Esophagus (tissue), 2 donors: ENCODE measurements around the gene TP53BP1. TPM values are rescaled to one million over a fixed set of nuclear protein-coding genes. Genes with fewer than 3 reads are reported as not detected.

ENCODE experiments used
- H3K27ac ChIP-seq, 2 donors: one replicate each; pipeline ENCODE4 v1.5.1; 2013; ENCODE audit warnings: low read depth in 2 of 2, mild to moderate bottlenecking in 2 of 2, inconsistent platforms in 1 of 2, low read length in 1 of 2, moderate library complexity in 1 of 2
- H3K27me3 ChIP-seq, 2 donors: one replicate each; pipeline ENCODE4 v1.6.1; 2013; ENCODE audit warnings: low read length in 2 of 2, control low read depth in 1 of 2, mild to moderate bottlenecking in 1 of 2; ENCODE audit not compliant: insufficient read depth in 2 of 2, control insufficient read depth in 1 of 2
- H3K36me3 ChIP-seq, 2 donors: one replicate each; pipeline ENCODE4 v1.6.1; 2013; ENCODE audit warnings: low read length in 1 of 2; ENCODE audit not compliant: control insufficient read depth in 2 of 2, insufficient read depth in 2 of 2
- H3K4me1 ChIP-seq, 2 donors: one replicate each; pipeline ENCODE4 v1.6.1; 2013; ENCODE audit warnings: low read length in 1 of 2; ENCODE audit not compliant: control insufficient read depth in 2 of 2, insufficient read depth in 2 of 2
- H3K4me3 ChIP-seq, 2 donors: one replicate each; pipeline ENCODE4 v1.5.1; 2013; ENCODE audit warnings: low read length in 2 of 2, mild to moderate bottlenecking in 2 of 2, low read depth in 1 of 2, moderate library complexity in 1 of 2
- H3K9me3 ChIP-seq, 2 donors: one replicate each; pipeline ENCODE4 v1.6.1; 2013; ENCODE audit warnings: mild to moderate bottlenecking in 2 of 2, low read depth in 1 of 2, low read length in 1 of 2, moderate library complexity in 1 of 2; ENCODE audit not compliant: control insufficient read depth in 2 of 2, insufficient read depth in 1 of 2
- WGBS, 2 donors: extraction: QIAGEN DNeasy Blood & Tissue Kit; methylation state at CpG; one replicate each; pipeline ENCODE4 v1.1.7; 2013; 5-methylcytosine and 5-hydroxymethylcytosine counted together
- polyA plus RNA-seq, 2 donors: library from polyadenylated mRNA; stranded (reverse); fragments of 200-250 nt; gene quantifications; one replicate each; pipeline ENCODE4 v1.2.3, GENCODE V29; 2013
- donor health status: healthy with polysubstance abuse.
- donor health status: Bipolar disorder and iron deficiency.

Gene TP53BP1
- polyA plus RNA-seq, 2 donors = 6.9 to 7.8 TPM

DNA sequence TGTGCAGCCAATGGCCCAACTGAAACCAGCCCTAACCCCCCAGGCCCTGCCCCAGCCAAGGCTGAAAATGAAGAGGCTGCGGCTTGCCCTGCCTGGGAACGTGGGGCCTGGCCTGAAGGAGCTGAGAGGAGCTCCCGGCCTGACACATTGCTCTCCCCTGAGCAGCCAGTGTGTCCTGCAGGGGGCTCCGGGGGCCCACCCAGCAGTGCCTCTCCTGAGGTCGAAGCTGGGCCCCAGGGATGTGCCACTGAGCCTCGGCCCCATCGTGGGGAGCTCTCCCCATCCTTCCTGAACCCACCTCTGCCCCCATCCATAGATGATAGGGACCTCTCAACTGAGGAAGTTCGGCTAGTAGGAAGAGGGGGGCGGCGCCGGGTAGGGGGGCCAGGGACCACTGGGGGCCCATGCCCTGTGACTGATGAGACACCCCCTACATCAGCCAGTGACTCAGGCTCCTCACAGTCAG, 35.6 kb upstream of the TP53BP1 start:
- Histone ChIP-seq H3K4me1 (no peaks in the 10 kb centered on the region), H3K27ac (no peak overlapping the region), H3K27me3 (no peaks in the 10 kb centered on the region), H3K36me3 (no peaks in the 10 kb centered on the region), H3K9me3 (no peaks in the 10 kb centered on the region), H3K4me3 (no peak overlapping the region)
- WGBS, 2 donors = 79 to 86% methylated on average over 11 of the region's 11 CpGs

- 83 to 89% methylated on average over 12 of the region's 12 CpGs for WGBS, 2 donors
- Histone ChIP-seq H3K4me1 (no peaks in the 10 kb centered on the region), H3K27ac (no peak overlapping the region), H3K9me3 (no peaks in the 10 kb centered on the region), H3K4me3 (no peak overlapping the region), H3K27me3 (no peaks in the 10 kb centered on the region), H3K36me3 (peaks cover 0 to 4% of the 10 kb centered on the region in 2 donors)
Measured at GRCh38 chr15:43527802-43528541, 35.0 kb upstream of the TP53BP1 start.

DNA sequence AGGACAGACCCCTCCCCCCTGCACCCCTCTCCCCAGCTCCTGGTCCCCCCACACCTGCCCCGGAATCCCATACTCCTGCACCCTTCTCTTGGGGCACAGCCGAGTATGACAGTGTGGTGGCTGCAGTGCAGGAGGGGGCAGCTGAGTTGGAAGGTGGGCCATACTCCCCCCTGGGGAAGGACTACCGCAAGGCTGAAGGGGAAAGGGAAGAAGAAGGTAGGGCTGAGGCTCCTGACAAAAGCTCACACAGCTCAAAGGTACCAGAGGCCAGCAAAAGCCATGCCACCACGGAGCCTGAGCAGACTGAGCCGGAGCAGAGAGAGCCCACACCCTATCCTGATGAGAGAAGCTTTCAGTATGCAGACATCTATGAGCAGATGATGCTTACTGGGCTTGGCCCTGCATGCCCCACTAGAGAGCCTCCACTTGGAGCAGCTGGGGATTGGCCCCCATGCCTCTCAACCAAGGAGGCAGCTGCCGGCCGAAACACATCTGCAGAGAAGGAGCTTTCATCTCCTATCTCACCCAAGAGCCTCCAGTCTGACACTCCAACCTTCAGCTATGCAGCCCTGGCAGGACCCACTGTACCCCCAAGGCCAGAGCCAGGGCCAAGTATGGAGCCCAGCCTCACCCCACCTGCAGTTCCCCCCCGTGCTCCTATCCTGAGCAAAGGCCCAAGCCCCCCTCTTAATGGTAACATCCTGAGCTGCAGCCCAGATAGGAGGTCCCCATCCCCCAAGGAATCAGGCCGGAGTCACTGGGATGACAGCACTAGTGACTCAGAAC, 34.3 kb upstream of the TP53BP1 start:
- WGBS, 2 donors = 83 to 85% methylated on average over 9 of the region's 9 CpGs
- Histone ChIP-seq H3K36me3 (peaks cover under 1 to 4% of the 10 kb centered on the region in 2 donors), H3K27me3 (no peaks in the 10 kb centered on the region), H3K27ac (no peak overlapping the region), H3K4me3 (no peak overlapping the region), H3K4me1 (no peaks in the 10 kb centered on the region), H3K9me3 (no peaks in the 10 kb centered on the region)

DNA sequence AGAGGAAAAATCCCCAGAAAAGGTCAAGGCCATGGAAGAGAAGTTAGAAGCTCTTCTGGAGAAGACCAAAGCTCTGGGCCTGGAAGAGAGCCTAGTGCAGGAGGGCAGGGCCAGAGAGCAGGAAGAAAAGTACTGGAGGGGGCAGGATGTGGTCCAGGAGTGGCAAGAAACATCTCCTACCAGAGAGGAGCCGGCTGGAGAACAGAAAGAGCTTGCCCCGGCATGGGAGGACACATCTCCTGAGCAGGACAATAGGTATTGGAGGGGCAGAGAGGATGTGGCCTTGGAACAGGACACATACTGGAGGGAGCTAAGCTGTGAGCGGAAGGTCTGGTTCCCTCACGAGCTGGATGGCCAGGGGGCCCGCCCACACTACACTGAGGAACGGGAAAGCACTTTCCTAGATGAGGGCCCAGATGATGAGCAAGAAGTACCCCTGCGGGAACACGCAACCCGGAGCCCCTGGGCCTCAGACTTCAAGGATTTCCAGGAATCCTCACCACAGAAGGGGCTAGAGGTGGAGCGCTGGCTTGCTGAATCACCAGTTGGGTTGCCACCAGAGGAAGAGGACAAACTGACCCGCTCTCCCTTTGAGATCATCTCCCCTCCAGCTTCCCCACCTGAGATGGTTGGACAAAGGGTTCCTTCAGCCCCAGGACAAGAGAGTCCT, 33.4 kb upstream of the TP53BP1 start:
- peaks cover 4 to 5% of the 10 kb centered on the region in 2 donors for H3K36me3 ChIP-seq
- H3K4me3 ChIP-seq = no peak overlapping the region
- no peaks in the 10 kb centered on the region for H3K9me3 ChIP-seq
- no peak overlapping the region for H3K27ac ChIP-seq
- H3K4me1 ChIP-seq = no peaks in the 10 kb centered on the region
- WGBS, 2 donors = 83 to 84% methylated on average over 11 of the region's 11 CpGs
- H3K27me3 ChIP-seq = no peaks in the 10 kb centered on the region

DNA sequence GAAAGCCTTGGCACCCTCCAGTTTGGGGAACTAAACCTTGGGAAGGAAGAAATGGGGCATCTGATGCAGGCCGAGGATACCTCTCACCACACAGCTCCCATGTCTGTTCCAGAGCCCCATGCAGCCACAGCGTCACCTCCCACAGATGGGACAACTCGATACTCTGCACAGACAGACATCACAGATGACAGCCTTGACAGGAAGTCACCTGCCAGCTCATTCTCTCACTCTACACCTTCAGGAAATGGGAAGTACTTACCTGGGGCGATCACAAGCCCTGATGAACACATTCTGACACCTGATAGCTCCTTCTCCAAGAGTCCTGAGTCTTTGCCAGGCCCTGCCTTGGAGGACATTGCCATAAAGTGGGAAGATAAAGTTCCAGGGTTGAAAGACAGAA, 32.2 kb upstream of the TP53BP1 start:
- WGBS, 2 donors = 76 to 81% methylated on average over 4 of the region's 4 CpGs
- no peaks in the 10 kb centered on the region for H3K27me3 ChIP-seq
- no peak overlapping the region for H3K4me3 ChIP-seq
- H3K4me1 ChIP-seq = no peaks in the 10 kb centered on the region
- H3K9me3 ChIP-seq = no peaks in the 10 kb centered on the region
- no peak overlapping the region for H3K27ac ChIP-seq
- H3K36me3 ChIP-seq = peaks cover 4 to 5% of the 10 kb centered on the region in 2 donors

- WGBS, 2 donors = 90% methylated on average over 4 of the region's 4 CpGs
- no peaks in the 10 kb centered on the region for H3K4me1 ChIP-seq
- no peaks in the 10 kb centered on the region for H3K27me3 ChIP-seq
- no peak overlapping the region for H3K27ac ChIP-seq
- H3K4me3 ChIP-seq = no peak overlapping the region
- H3K36me3 ChIP-seq = peaks cover 4 to 5% of the 10 kb centered on the region in 2 donors
- H3K9me3 ChIP-seq = no peaks in the 10 kb centered on the region
Measured at GRCh38 chr15:43524254-43524845, 31.4 kb upstream of the TP53BP1 start.

DNA sequence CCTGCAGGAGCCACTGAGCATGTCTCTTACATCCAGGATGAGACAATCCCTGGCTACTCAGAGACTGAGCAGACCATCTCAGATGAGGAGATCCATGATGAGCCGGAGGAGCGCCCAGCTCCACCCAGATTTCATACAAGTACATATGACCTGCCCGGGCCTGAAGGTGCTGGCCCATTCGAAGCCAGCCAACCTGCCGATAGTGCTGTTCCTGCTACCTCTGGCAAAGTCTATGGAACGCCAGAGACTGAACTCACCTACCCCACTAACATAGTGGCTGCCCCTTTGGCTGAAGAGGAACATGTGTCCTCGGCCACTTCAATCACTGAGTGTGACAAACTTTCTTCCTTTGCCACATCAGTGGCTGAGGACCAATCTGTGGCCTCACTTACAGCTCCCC, 30.7 kb upstream of the TP53BP1 start:
- no peaks in the 10 kb centered on the region for H3K4me1 ChIP-seq
- no peaks in the 10 kb centered on the region for H3K27me3 ChIP-seq
- H3K36me3 ChIP-seq = peaks cover 4 to 5% of the 10 kb centered on the region in 2 donors
- 73 to 86% methylated on average over 7 of the region's 7 CpGs for WGBS, 2 donors
- no peaks in the 10 kb centered on the region for H3K9me3 ChIP-seq
- H3K27ac ChIP-seq = no peak overlapping the region
- no peak overlapping the region for H3K4me3 ChIP-seq

DNA sequence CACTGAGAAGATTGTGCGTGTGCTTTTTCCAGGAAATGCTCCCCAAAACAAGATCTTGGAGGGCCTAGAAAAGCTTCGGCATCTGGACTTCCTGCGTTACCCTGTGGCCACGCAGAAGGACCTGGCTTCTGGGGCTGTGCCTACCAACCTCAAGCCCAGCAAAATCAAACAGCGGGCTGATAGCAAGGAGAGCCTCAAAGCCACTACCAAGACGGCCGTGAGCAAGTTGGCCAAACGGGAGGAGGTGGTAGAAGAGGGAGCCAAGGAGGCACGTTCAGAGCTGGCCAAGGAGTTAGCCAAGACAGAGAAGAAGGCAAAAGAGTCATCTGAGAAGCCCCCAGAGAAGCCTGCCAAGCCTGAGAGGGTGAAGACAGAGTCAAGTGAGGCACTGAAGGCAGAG, 29.3 kb upstream of the TP53BP1 start:
- Histone ChIP-seq H3K4me1 (no peaks in the 10 kb centered on the region), H3K4me3 (no peak overlapping the region), H3K27ac (no peak overlapping the region), H3K27me3 (no peaks in the 10 kb centered on the region), H3K36me3 (peaks cover 4 to 5% of the 10 kb centered on the region in 2 donors), H3K9me3 (no peaks in the 10 kb centered on the region)
- WGBS, 2 donors = 80% methylated on average over 9 of the region's 9 CpGs

- H3K9me3 ChIP-seq = no peaks in the 10 kb centered on the region
- H3K4me3 ChIP-seq = no peak overlapping the region
- H3K36me3 ChIP-seq = peaks cover 4 to 5% of the 10 kb centered on the region in 2 donors
- WGBS, 2 donors = 91 to 93% methylated on average over 11 of the region's 11 CpGs
- no peak overlapping the region for H3K27ac ChIP-seq
- peaks cover 0 to 2% of the 10 kb centered on the region in 2 donors for H3K4me1 ChIP-seq
- no peaks in the 10 kb centered on the region for H3K27me3 ChIP-seq
Measured at GRCh38 chr15:43521419-43521818, 28.5 kb upstream of the TP53BP1 start.
